SU-DHL-6 (cell line): Measurements from ENCODE around the gene SYT17.

Experiments used
- EZH2phosphoT487 ChIP-seq: fragments of 200-600 bp; sonication (generic), shearing (Covaris generic); conservative IDR thresholded peaks from 2 replicates; pipeline ENCODE4 v1.6.1; 2018; ENCODE audit warnings: mild to moderate bottlenecking, antibody characterized with exemption, low read length, moderate library complexity, mixed read lengths
- TF ChIP-seq, protein P1 (sequence below): fragments of 200-600 bp; sonication (generic); IDR thresholded peaks from one replicate; pipeline ENCODE4 v1.5.1; 2017; ENCODE audit warnings: antibody characterized with exemption, mild to moderate bottlenecking, low read length, moderate library complexity; ENCODE audit not compliant: insufficient read depth, poor library complexity, severe bottlenecking

DNA sequence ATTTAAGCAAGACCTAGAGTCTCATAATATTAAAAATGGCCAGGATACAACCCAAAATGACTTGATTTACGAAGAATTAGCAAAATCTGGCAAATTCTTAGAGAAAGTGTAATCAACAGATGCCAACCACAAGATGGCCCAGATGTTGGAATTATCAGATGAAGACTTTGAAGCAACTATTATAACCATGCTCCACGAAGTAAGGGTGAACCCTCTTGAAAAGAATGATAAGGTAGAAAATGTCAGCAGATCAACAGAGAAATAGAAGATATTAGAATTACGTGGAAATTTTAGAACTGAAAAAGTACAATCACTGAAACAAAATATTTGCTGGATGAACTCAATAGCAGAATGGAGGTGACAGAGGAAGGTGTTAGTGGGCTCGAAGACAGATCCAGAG lies 67.4 kb downstream of the SYT17 start:
- TF ChIP-seq, protein P1, sequence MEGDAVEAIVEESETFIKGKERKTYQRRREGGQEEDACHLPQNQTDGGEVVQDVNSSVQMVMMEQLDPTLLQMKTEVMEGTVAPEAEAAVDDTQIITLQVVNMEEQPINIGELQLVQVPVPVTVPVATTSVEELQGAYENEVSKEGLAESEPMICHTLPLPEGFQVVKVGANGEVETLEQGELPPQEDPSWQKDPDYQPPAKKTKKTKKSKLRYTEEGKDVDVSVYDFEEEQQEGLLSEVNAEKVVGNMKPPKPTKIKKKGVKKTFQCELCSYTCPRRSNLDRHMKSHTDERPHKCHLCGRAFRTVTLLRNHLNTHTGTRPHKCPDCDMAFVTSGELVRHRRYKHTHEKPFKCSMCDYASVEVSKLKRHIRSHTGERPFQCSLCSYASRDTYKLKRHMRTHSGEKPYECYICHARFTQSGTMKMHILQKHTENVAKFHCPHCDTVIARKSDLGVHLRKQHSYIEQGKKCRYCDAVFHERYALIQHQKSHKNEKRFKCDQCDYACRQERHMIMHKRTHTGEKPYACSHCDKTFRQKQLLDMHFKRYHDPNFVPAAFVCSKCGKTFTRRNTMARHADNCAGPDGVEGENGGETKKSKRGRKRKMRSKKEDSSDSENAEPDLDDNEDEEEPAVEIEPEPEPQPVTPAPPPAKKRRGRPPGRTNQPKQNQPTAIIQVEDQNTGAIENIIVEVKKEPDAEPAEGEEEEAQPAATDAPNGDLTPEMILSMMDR = no peak
- no peak for TF ChIP-seq EZH2phosphoT487
